AG04449 (cell line): Measurements from ENCODE around the gene SPATA20.

Source experiments
- CTCF ChIA-PET: fragments of 350-600 bp; formaldehyde crosslinking; extraction: SDS; loops from one replicate; lab custom pipeline; 2021; ENCODE audit warnings: antibody characterized with exemption; lab: Yijun Ruan, JAX
- POLR2A ChIA-PET: fragments of 400-600, 350-600 bp; formaldehyde crosslinking; extraction: SDS; loops from one replicate; lab custom pipeline; 2020; ENCODE audit warnings: antibody characterized with exemption, inconsistent platforms; lab: Yijun Ruan, JAX
- DNase-seq: peaks from one replicate; pipeline ENCODE4 v3.0.0-alpha.2; 2010; ENCODE audit warnings: low read depth, low spot score
- H3K4me3 ChIP-seq: 2 replicates; pipeline ENCODE4 v1.5.1; 2011; ENCODE audit warnings: low read depth, mild to moderate bottlenecking, control low read depth, low read length
- TF ChIP-seq, protein P1 (sequence below): IDR thresholded peaks from one replicate; pipeline ENCODE4 v1.5.1; 2011; ENCODE audit warnings: mild to moderate bottlenecking, moderate library complexity, low read length, control low read depth, inconsistent platforms; ENCODE audit not compliant: insufficient read depth; ENCODE audit errors: missing control alignments

The SPATA20 gene

DNA sequence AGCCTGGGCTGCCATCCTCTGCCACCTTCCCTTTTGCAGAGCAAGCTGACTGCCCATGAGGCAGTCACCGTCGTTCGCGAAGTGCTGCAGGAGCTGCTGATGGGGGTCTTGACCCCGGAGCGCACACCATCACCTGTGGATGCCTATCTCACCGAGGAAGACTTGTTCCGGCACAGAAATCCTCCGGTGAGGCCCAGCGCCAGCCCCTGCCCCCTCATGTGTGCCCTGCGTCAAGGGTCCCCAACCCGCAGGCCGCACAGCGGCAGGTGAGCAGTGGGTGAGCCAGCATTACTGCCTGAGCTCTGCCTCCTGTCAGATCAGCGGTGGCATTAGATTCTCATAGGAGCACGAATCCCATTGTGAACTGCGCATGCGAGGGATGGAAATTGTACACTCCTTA is 22.1 kb upstream of the SPATA20 start:
- DNase-seq = no peak
- no peak overlapping the region for H3K4me3 ChIP-seq
- TF ChIP-seq, protein P1, sequence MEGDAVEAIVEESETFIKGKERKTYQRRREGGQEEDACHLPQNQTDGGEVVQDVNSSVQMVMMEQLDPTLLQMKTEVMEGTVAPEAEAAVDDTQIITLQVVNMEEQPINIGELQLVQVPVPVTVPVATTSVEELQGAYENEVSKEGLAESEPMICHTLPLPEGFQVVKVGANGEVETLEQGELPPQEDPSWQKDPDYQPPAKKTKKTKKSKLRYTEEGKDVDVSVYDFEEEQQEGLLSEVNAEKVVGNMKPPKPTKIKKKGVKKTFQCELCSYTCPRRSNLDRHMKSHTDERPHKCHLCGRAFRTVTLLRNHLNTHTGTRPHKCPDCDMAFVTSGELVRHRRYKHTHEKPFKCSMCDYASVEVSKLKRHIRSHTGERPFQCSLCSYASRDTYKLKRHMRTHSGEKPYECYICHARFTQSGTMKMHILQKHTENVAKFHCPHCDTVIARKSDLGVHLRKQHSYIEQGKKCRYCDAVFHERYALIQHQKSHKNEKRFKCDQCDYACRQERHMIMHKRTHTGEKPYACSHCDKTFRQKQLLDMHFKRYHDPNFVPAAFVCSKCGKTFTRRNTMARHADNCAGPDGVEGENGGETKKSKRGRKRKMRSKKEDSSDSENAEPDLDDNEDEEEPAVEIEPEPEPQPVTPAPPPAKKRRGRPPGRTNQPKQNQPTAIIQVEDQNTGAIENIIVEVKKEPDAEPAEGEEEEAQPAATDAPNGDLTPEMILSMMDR = no peak
- POLR2A ChIA-PET = interaction anchor here (0.7 kb wide), 1 partner anchor 127 kb away, joined by 3 read pairs; no protein-coding TSS in a partner anchor
- CTCF ChIA-PET = interaction anchor here (1.1 to 1.5 kb wide), 2 partner anchors 9 to 22 kb away, joined by 3 to 4 read pairs; partner anchors contain the start of gene SPATA20

DNA sequence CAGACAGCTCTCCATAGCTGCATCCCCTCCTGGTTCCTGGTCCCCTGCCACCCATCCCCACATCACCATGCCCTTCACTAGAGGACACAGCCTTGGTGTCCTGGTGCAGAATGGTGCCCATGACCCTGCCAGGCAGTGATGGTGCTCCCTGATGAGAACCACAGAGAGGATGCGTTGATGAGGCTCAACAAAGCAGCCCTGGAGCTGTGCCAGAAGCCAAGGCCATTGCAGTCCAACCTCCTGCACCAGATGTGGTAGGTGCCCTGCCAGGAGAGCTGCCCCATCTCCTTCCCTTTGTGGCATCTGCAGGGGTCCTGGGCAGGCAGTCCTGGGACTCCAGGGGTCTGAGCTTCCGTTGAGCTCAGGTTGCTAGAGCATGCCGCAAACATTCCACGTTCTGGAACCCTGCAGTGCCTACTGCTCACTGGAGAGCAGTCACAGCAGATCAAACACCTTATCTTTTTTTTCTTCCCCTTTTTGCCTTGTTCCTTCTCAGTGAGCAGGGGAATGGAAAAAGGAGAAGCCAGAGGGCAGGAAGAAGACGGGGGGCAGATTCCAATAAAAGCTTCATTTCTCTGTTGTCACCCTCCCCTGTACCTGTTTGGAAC is 19.7 kb upstream of the SPATA20 start:
- TF ChIP-seq, protein P1 = no peak
- no peak for DNase-seq
- no peak overlapping the region for H3K4me3 ChIP-seq
- CTCF ChIA-PET = interaction anchor here (1.3 to 1.6 kb wide), 4 partner anchors 9 to 44 kb away, joined by 3 to 4 read pairs (median 3); partner anchors contain the start of gene SPATA20
- POLR2A ChIA-PET = no interaction called here

DNA sequence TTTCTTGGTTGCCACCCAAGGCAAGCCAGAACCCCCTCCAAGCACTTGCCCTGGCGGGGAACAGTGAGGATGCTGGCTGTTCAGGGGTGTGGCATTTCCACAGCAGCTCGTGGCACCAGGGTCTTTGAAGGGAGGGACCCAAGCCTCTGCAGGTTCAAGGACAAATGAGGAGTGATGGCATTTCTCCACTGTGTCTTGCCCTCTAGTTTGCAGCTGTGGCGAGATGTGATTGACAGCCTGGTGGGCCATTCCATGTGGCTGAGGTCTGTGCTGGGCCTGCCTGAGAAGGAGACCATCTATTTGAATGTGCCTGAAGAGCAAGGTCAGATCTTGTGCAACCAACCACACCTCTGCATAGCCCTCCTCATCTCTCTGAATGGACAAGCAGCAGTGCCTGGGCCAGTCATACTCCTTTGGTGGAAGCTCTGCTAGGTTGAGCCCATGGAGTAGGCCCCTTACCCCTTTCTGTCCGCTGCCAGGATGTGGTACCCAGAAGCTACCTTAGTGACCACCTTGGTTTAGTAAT is 19.0 kb upstream of the SPATA20 start:
- DNase-seq = no peak
- H3K4me3 ChIP-seq = no peak overlapping the region
- ChIA-PET POLR2A (no interaction called here), CTCF (interaction anchor here (1.3 to 1.6 kb wide), 4 partner anchors 9 to 45 kb away, joined by 3 to 4 read pairs (median 3); partner anchors contain the start of gene SPATA20)
- TF ChIP-seq, protein P1 = no peak

DNA sequence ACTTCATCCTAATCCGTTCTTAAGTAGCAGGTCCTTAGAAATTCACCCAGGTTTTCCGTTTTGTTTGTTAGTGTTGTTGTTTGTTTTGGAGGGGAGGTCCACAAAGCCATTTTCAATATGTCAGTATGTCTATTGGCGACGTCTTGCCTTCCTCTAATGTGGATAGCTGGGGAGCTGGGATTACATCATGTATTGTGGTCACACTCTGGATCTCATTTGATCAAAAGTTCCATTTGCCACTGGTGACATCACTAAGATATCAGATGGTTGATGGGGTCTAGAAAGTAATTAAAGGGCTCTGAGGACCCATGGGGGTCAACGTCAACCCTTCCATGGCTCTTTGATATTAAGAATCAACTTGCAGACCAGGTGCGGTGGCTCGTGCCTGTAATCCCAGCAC is 17.1 kb upstream of the SPATA20 start:
- no peak for DNase-seq
- POLR2A ChIA-PET = no interaction called here
- TF ChIP-seq, protein P1 = no peak
- H3K4me3 ChIP-seq = no peak overlapping the region
- CTCF ChIA-PET = interaction anchor here (0.8 kb wide), 1 partner anchor 47 kb away, joined by 3 read pairs; no protein-coding TSS in a partner anchor

DNA sequence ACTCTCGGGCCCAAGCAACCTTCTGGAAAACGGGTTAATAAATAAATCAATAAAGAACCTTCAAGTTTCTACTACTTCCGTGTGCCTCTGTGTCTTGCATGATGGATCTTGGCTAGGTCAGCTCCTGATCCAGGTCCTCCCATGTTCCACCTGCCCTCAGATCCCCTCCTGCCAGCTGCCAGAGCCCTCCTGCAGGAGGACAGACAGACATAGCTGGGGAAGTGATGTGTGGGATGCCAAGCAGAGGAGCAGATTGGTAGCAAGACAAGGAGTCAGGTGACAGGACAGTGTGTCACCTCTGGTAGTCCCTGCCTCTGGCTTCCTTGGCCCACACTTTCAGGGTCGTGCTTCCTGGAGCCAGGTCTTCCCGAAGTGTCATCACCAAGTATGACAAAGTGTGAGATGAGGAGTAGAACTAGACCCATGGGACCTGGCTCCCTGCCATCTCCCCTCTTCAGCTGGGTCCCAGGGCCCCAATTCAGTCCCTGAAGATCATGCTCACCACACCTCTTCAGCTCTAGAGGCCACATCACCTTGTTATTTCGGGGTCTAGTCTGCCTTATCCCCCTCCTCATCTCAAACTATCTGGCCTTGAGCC is 15.4 kb upstream of the SPATA20 start:
- TF ChIP-seq, protein P1 = no peak
- H3K4me3 ChIP-seq = no peak overlapping the region
- ChIA-PET CTCF (interaction anchor here (1.0 to 2.0 kb wide), 6 partner anchors 10 to 49 kb away, joined by 3 to 6 read pairs (median 4); partner anchors contain the start of gene SPATA20), POLR2A (interaction anchor here (1.9 kb wide), 1 partner anchor 10 kb away, joined by 4 read pairs; no protein-coding TSS in a partner anchor)
- no peak for DNase-seq

DNA sequence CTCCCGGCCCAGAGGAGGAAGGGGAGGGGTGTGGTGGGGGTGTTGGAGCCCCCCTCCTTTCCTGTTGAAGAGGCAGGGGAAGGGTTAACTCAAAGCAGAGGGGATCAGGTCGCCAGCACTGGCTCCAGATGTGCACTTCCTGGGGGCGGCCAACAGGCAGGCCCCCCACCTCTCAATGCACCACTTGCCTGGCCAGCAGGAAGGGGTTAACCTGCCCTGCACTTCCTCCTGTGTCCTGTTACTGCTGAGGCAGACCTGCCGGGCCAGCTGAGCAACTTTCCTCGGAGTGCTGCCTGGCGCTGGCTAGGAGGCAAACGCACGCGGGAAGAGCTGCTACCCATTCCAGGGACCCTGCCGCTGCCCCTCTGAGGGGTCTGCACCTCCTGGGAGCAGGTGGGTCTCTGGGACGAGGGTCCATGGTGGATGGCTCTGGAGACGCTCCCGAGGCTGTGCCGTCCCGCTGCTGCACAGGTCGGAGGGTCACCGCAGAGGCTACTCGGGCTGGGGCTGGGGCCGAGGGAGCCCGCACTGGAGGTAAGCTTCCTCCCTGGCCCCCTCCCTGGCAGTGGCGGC is 14.4 kb upstream of the SPATA20 start, which contains the start of gene EPN3:
Gene EPN3, plus strand, starts transcription at position 284 of the 573 bp plus-strand sequence. CDS start 3,822 bp downstream, outside the sequence.
- TF ChIP-seq, protein P1 = no peak
- no peak within 1 kb of the TSS for H3K4me3 ChIP-seq
- ChIA-PET CTCF (interaction anchor here (0.7 to 2.0 kb wide), 6 partner anchors 8 to 53 kb away, joined by 3 to 6 read pairs (median 4); no protein-coding TSS in a partner anchor), POLR2A (interaction anchor here (1.9 kb wide), 1 partner anchor 9 kb away, joined by 4 read pairs; no protein-coding TSS in a partner anchor)
- no peak for DNase-seq
